NCI-H1694 treated with DMSO at 0.1 percent for 48 hours (cell line): ENCODE data around the gene OCRL.

Experiments used
- DNase-seq: peaks from one replicate; lab custom pipeline; 2025; lab: John Stamatoyannopoulos, UW

OCRL gene

GRCh38 chrX:129585691-129586090 is 45.6 kb downstream of the OCRL start:
- DNase-seq, result no peak

DNA sequence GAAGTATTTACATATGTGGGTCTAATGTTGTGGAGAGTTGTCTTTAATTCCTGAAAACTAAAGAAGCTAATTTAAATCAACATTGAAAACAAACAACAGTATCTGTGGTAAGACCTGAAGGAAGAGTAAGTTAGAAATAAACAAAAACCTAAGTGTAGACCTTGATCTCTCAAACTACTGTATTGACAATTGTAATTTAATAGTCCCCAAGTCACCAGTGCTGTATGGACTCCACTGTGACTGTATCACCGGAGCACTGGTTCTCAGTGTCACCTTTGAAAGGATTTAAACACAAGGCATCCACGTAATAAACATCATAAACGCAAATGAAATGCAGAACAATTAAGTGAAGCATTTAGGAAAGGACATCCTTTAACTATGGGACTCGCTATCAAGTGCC is 46.4 kb downstream of the OCRL start:
- DNase-seq, result no peak

GRCh38 chrX:129590596-129590995 is 50.5 kb downstream of the OCRL start:
- DNase-seq, result no peak

DNA sequence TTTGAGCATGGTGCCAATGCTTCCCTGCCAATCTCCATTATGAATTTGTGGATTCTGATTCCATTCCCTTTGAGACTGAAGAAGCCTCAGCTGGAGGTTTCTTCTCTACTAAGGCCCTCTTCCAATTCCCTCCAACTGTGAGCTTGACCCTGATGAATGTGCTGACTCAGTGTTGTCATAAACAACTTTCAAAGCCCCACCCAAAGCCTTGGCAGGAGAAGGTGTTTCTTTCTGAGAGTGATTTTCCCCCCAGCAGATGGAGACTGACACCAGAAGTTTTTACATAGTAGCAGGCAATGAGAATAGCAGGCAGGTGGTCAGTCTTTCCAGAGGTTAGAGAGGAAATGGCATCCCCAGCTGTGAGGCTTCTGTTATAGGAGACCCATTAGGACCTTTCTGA is 53.1 kb downstream of the OCRL start:
- DNase-seq, result no peak

DNA sequence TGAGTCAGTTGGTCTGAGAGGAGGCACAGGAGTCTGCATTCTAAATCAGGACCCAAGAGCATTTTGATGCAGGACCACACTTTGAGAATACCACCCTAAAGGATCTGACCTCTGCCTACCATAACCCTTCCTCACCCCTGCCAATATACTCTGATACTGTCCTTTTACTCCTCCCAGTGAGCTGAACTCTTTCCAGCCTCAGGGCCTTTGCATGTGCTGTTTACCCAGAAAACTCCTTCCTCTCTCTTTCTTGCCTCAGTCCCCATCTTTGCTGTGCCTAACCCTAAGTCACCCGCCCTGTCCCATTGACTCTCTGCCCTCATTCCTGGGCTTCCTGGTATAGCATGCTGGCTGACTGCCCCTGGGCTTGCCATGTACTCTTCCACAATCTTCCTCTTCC is 54.7 kb downstream of the OCRL start:
- no peak for DNase-seq

DNA sequence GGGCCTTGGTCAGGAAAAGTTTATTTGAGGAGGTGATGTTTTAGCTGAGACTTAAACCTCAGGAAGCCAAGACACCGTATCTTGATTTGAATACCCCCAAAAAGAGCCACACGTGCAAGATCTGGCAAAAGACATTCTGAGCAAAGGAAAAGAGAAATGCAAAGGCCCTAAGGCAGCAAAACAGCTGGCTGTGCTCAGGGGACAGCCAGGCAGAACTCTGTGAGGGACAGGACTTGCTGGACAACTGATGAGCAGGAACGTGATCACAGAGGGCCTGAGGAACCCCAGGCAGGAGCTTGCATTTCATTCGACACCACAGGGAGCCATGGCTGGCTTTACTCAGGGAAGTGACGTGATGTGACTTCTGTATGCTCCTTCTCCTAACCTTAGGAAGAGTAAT is 56.0 kb downstream of the OCRL start:
- DNase-seq, result no peak

- no peak for DNase-seq
These were observed 57.8 kb downstream of the OCRL start for GRCh38 chrX:129597905-129598304.

DNA sequence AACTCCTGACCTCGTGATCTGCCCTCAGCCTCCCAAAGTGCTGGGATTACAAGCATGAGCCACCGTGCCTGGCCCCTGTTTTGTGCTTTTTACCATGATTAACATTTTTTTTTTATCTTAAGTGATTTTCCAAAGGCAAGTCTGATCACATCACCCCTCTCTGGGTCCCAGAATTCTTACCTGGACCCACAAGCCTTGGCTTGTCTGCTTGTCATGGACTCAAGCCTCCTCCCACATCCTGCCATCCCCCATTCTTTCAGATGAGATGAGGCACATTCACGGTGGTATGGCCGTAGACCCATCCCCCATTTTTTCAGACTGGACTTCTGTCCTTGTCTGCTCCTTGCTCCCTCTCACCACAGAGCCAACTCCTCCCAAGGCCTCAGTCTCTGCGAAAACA is 59.4 kb downstream of the OCRL start:
- DNase-seq, result no peak

DNA sequence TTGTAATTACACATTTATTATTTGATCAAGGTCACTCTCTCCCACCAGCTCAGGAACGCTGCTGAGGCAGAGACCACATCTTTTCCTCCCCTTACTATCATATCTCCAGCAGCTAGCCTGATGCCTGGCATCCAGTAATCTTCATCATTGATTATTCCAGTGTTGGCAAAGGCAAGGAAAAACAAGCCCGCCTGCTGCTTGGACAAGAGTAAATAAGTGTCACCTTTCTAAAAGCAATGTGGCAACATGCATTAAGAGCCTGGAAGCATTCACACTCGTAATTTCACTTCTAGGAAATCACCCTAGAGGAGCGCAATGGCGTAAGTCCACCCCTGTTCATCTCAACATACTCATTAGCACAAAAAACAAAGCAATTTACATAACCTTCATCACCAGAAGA is 59.9 kb downstream of the OCRL start:
- DNase-seq, result no peak

DNA sequence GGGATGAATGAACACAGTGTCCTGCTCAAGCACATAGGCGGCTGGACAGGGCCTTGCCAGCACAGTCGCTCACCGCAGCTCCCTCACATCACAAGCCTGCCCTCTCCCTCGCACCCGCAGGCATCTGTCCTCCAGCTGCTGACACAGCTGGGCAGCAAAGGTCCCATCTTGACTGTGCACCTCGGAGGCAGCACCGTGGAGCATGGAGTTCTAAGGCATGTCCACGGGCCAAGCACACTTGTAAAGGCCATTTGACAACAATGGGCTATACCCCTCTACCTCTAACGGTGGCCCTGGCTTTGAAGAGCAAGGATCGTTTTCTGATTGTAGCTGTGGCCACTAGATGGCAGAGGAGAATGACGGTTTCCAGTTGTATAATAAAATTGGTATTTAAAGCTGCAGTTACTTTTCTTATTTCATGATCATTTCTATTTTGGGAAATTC is 60.9 kb downstream of the OCRL start:
- DNase-seq, result peak; percentile 22

DNA sequence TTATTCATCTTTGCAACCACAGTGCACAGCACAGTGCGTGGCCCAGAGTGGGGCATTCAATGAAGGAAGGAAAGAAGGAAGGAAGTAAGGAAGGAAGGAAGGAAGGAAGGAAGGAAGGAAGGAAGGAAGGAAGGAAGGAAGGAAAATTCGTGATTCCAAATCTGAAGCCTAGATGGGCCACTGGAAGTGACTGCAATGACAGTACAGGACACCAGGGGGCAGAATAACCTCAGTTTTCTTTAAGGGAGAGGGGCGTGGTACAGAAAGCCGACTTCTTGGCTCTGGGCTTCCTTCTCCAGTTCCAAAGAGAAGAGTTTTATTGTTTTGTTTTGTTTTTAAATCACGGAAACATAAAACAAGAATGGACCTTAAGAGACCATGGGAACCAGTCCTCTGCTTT is 66.9 kb downstream of the OCRL start:
- peak; percentile 47 for DNase-seq

GRCh38 chrX:129608496-129608895 is 68.4 kb downstream of the OCRL start:
- no peak for DNase-seq

- DNase-seq, result no peak
These were observed 69.3 kb downstream of the OCRL start for GRCh38 chrX:129609395-129609794.

DNA sequence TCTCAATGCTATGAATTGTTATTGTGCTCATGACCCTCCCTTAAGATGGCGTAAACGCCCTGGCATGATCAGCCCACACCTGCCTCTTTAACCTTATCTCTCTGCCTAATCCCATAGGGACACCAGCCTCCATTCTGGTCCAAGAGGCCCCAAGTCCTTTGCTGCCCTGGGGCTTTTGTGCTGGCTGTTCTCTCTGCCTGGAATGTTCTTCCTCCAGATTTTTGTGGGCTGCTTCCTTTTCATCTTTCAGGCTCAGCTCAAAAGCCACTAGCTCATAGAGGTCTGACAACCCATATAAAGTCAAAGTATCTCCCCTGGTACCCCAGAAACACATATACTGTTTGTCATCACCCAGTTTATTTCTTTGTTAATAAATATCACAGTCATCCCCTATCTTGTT is 72.3 kb downstream of the OCRL start:
- no peak for DNase-seq

GRCh38 chrX:129613596-129613995 is 73.5 kb downstream of the OCRL start:
- no peak for DNase-seq

- DNase-seq, result no peak
These were observed 74.6 kb downstream of the OCRL start for GRCh38 chrX:129614481-129615255.

- DNase-seq, result no peak
These were observed 77.4 kb downstream of the OCRL start for GRCh38 chrX:129617420-129617819.

DNA sequence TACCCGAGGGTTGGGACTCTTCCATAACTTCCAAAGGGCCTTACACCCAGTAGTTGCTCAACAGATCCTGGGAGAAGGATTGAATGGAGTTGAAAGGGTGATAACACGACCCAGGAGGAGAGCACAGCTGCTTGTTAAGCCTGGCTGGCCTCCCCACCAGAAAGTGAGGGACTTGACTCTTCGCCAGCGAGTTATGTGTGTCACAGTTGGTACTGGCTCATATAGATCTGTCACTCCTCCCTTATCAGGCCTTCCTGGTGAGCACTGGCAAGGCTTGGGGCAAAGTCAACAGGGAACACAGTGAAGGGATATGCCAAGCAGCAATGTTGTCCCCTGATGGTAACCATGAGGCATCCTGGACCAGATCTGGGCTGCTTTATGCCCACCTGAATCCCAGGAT is 78.9 kb downstream of the OCRL start:
- no peak for DNase-seq

- no peak for DNase-seq
These were observed 82.8 kb downstream of the OCRL start for GRCh38 chrX:129622757-129623301.

DNA sequence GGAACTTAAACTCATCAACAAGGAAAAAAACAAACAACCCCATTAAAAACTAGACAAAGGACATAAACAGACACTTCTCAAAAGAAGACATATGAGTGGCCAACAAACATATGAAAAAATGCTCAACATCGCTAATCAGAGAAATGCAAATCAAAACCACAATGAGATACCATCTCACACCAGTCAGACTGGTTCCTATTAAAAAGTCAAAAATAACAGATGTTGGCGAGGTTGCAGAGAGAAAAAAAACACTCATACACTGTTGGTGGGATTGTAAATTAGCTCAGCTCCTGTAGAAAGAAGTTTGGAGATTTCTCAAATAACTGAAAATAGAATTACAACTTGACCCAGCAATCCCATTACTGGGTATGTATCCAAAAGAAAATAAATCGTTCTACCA is 86.0 kb downstream of the OCRL start:
- DNase-seq, result no peak

DNA sequence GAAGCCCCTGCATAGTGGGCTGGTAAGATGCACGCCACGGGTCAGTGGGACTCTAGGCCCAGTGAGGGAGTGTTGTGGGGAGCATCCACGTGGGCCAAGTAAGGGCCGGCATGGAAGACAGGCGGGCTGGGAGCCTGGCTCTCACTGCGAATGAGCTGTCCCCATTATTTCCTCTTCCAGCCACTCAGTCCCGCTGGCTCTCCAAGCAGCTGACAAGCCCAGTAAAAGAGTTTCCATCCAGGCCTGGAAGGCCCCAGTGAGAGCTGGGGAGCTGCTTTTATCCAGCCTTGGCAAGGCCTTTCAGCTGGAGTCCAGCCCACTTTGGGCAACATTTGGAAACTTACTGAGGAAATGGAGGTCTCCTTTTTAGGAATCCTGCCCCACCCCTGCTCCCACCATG is 89.8 kb downstream of the OCRL start:
- DNase-seq, result no peak

DNA sequence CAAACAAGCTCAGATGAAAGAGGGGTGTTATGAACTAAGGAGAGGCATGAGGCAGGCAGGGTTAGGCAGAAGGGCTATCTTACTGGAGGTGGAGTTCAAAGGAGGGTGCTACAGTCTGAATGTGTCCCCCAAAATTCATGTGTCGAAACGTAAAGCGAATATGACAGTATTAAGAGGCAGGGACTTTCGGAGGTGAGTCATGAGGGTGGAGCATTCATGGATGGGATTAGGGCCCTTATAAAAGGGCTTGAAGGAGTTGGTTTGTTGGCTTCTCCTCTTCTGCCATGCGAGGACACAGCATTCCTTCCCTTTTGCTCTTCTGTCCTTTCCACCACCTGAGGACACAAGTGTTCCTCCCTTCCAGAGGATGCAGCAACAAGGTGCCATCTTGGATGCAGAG is 91.8 kb downstream of the OCRL start:
- DNase-seq, result no peak

DNA sequence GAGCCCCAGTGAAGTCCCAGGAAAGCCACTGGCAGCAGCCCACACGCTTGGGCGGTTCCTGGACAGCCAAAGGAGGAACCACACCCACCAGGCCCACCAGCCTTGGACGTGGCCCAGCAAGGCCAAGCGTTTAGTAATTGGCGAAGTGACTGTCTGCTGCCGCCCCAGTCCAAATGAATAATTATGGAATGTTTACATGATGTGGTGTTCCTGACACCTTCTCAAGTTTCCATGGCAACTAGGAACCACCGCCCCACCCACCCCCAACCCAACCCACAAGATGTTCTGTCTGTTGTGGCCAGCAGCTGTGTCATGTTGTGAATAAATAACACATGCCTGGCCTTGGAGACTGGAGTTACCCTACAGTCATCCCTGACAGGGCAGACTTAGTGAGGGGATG is 92.4 kb downstream of the OCRL start:
- DNase-seq, result no peak

GRCh38 chrX:129634541-129634940 is 94.5 kb downstream of the OCRL start:
- no peak for DNase-seq
